ENCODE results near the gene SMC6.

Gene SMC6

DNA sequence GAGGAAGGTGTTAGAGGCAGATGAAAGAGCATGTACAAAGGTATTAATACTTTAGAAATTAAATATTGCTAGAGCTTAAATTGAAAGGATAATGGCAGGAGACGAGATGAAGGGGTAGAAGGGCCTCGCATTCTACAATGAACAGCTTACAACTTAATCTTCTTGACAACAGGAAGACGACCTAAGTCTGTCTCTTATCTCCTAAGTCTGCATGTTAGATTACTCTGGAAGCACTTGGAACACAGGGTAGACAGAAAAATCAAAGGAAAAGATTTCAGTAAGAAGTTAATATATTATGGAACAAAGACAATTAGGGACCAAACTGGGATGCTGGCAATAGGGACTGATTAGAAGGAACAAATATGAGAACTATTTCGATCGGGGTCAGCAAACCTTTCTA is 34.9 kb downstream of the SMC6 start:
- DNase-seq (ENCODE audit: low read depth) = no peak
- H3K4me3 ChIP-seq (ENCODE audit: low read length) = no peak overlapping the region
- TF ChIP-seq, protein P1, sequence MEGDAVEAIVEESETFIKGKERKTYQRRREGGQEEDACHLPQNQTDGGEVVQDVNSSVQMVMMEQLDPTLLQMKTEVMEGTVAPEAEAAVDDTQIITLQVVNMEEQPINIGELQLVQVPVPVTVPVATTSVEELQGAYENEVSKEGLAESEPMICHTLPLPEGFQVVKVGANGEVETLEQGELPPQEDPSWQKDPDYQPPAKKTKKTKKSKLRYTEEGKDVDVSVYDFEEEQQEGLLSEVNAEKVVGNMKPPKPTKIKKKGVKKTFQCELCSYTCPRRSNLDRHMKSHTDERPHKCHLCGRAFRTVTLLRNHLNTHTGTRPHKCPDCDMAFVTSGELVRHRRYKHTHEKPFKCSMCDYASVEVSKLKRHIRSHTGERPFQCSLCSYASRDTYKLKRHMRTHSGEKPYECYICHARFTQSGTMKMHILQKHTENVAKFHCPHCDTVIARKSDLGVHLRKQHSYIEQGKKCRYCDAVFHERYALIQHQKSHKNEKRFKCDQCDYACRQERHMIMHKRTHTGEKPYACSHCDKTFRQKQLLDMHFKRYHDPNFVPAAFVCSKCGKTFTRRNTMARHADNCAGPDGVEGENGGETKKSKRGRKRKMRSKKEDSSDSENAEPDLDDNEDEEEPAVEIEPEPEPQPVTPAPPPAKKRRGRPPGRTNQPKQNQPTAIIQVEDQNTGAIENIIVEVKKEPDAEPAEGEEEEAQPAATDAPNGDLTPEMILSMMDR (conservative IDR thresholded peaks at IDR 0.05; ENCODE audit: low read length) = no peak

GRCh38 chr2:17717666-17718065 is 35.9 kb downstream of the SMC6 start:
- no peak overlapping the region for H3K4me3 ChIP-seq (ENCODE audit: low read length)
- DNase-seq (ENCODE audit: low read depth) = no peak
- TF ChIP-seq, protein P1 (conservative IDR thresholded peaks at IDR 0.05; ENCODE audit: low read length) = no peak

DNA sequence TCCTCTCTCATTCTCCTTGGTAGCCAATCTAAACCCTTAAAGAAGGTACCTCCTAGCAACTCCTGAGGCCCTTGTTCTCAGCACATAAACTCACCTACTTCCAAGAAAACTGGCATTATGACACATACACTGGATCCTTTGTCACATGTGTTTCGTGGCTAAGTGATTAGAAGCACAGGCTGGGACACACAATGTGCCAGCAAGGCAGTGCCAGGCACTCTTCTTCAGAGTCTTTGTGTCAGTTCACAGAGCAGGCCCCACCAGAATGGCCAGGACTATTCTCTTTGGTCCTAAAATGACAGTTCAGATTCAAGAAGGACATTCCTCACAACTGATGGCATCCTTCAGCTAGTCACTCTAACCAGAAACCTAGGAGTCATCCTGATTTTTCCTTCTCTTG is 40.3 kb downstream of the SMC6 start:
- DNase-seq (ENCODE audit: low read depth) = no peak
- no peak overlapping the region for H3K4me3 ChIP-seq (ENCODE audit: low read length)
- TF ChIP-seq, protein P1 (conservative IDR thresholded peaks at IDR 0.05; ENCODE audit: low read length) = no peak

GRCh38 chr2:17710547-17711248 is 42.9 kb downstream of the SMC6 start:
- H3K4me3 ChIP-seq (ENCODE audit: low read length) = no peak overlapping the region
- TF ChIP-seq, protein P1 (conservative IDR thresholded peaks at IDR 0.05; ENCODE audit: low read length) = no peak

GRCh38 chr2:17709897-17710296 is 43.7 kb downstream of the SMC6 start:
- no peak overlapping the region for H3K4me3 ChIP-seq (ENCODE audit: low read length)
- TF ChIP-seq, protein P1 (conservative IDR thresholded peaks at IDR 0.05; ENCODE audit: low read length) = no peak
- peak; percentile 10 for DNase-seq (ENCODE audit: low read depth)

More at GRCh38 chr2:17710547-17711248, 42.9 kb downstream of the SMC6 start:
- DNase-seq (ENCODE audit: low read depth) = no peak

GRCh38 chr2:17708501-17708900 is 45.1 kb downstream of the SMC6 start:
- TF ChIP-seq, protein P1 (conservative IDR thresholded peaks at IDR 0.05; ENCODE audit: low read length) = no peak

DNA sequence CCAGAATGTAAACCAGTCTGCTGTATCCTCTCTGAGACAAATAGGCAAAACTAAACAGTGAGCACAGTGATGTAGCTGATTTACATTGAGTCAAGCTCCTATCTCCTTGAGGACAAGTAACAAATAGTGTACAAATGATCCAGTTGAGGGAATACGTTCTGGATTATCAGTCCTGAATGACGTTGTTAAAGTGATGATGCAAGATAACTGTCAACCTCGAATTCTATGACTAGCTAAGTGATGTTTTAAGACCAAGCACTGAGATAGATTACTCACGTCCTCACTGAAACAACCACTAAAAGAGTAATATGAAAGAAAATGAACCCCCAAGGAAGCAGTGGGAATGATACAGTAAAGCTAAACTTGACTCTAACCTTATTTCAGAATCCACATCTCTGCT is 46.8 kb downstream of the SMC6 start:
- TF ChIP-seq, protein P1 (conservative IDR thresholded peaks at IDR 0.05; ENCODE audit: low read length) = no peak
- no peak for DNase-seq (ENCODE audit: low read depth)
- H3K4me3 ChIP-seq (ENCODE audit: low read length) = no peak overlapping the region

More at GRCh38 chr2:17708501-17708900, 45.1 kb downstream of the SMC6 start:
- no peak for DNase-seq (ENCODE audit: low read depth)
- H3K4me3 ChIP-seq (ENCODE audit: low read length) = no peak overlapping the region

Measured in AG10803 (cell line).